ENCODE measurements around the gene GORASP2.
A peak's percentile ranks its signal among the peaks of the same experiment; 100 is the strongest.

GORASP2 gene

GRCh38 chr2:170923799-170924198 is 5.3 kb upstream of the GORASP2 start:
- 86 to 100% methylated on average over 1 of the region's 1 CpG for WGBS, 2 experiments (ENCODE audit: insufficient coverage in 2 of 2)
- Histone ChIP-seq H3K36me3 (ENCODE audit: control insufficient read depth, insufficient read depth, low read length) (no peaks in the 10 kb centered on the region), H3K9me3 (ENCODE audit: control insufficient read depth, low read length) (peaks cover 29% of the 10 kb centered on the region)

GRCh38 chr2:170924969-170925368 is 4.1 kb upstream of the GORASP2 start:
- H3K4me1 ChIP-seq (ENCODE audit: control insufficient read depth, insufficient read depth, low read length, poor library complexity, severe bottlenecking) = no peaks in the 10 kb centered on the region
- H3K36me3 ChIP-seq (ENCODE audit: control insufficient read depth, insufficient read depth, low read length) = no peaks in the 10 kb centered on the region

More at GRCh38 chr2:170923799-170924198, 5.3 kb upstream of the GORASP2 start:
- Histone ChIP-seq H3K27ac (ENCODE audit: low read depth, low read length, severe bottlenecking) (no peak overlapping the region), H3K4me3 (ENCODE audit: extremely low read depth, insufficient read depth, low read length, poor library complexity, severe bottlenecking) (no peak overlapping the region), H3K4me1 (ENCODE audit: control insufficient read depth, insufficient read depth, low read length, poor library complexity, severe bottlenecking) (no peaks in the 10 kb centered on the region)

DNA sequence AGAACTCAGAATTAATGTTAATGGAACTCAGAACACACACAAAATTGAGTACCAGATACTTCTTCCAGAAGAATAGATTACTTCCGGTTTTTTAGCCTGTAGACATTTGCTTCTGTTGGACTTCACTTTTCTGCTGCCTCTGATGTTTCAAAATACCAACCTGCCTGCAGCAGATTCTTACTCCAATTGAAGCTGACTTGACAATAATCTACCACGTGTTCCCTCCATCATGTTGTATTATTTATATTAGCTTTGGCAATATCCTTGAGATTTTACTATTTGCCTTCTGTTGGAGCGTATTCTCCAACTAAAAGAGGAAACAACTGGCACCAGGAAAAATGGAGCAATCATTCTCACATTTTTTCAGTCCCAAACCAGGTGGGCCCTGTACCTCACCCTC is 3.1 kb upstream of the GORASP2 start:
- H3K36me3 ChIP-seq (ENCODE audit: control insufficient read depth, insufficient read depth, low read length) = no peaks in the 10 kb centered on the region
- no peak overlapping the region for H3K27ac ChIP-seq (ENCODE audit: low read depth, low read length, severe bottlenecking)
- 91 to 94% methylated on average over 2 of the region's 3 CpGs for WGBS, 2 experiments (ENCODE audit: insufficient coverage in 2 of 2)
- peaks cover 29% of the 10 kb centered on the region for H3K9me3 ChIP-seq (ENCODE audit: control insufficient read depth, low read length)
- H3K4me3 ChIP-seq (ENCODE audit: extremely low read depth, insufficient read depth, low read length, poor library complexity, severe bottlenecking) = no peak overlapping the region
- H3K4me1 ChIP-seq (ENCODE audit: control insufficient read depth, insufficient read depth, low read length, poor library complexity, severe bottlenecking) = peaks cover 3% of the 10 kb centered on the region

More at GRCh38 chr2:170924969-170925368, 4.1 kb upstream of the GORASP2 start:
- Histone ChIP-seq H3K9me3 (ENCODE audit: control insufficient read depth, low read length) (peaks cover 29% of the 10 kb centered on the region), H3K27ac (ENCODE audit: low read depth, low read length, severe bottlenecking) (no peak overlapping the region), H3K4me3 (ENCODE audit: extremely low read depth, insufficient read depth, low read length, poor library complexity, severe bottlenecking) (no peak overlapping the region)

DNA sequence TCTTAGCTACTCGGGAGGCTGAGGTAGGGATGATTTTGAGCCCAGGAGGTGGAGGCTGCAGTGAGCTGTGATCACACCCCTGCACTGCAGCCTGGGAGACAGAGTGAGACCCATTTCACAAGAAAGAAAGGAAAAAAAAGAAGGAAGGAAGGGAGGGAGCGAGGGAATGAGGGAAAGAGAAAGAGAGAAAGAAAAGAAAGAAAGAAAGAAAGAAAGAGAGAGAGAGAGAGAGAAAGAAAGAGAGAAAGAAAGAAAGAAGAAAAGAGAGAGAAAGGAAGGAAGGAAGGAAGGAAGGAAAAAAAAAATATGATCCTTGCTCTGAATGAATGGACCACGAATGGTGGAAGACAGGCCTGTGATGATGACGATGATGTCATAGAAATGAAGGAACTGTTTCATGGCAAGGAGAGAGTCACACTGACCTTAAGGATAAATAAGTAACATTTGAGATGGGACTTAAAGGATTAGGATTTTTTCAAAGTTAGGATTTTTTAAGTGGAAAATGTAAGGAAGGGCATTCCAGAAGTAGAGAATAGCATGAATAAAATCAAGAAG is 2.2 kb upstream of the GORASP2 start:
- WGBS, 2 experiments (ENCODE audit: insufficient coverage in 2 of 2) = 91% methylated on average over 4 of the region's 4 CpGs

GRCh38 chr2:170928036-170928823 is 823 bp upstream of the GORASP2 start:
- Histone ChIP-seq H3K4me1 (ENCODE audit: control insufficient read depth, insufficient read depth, low read length, poor library complexity, severe bottlenecking) (peaks cover 6% of the 10 kb centered on the region), H3K4me3 (ENCODE audit: extremely low read depth, insufficient read depth, low read length, poor library complexity, severe bottlenecking) (peak overlapping the region; percentile 30), H3K36me3 (ENCODE audit: control insufficient read depth, insufficient read depth, low read length) (no peaks in the 10 kb centered on the region), H3K27ac (ENCODE audit: low read depth, low read length, severe bottlenecking) (peak overlapping the region; percentile 68), H3K9me3 (ENCODE audit: control insufficient read depth, low read length) (peaks cover 23% of the 10 kb centered on the region)
- 98% methylated on average over 11 to 12 of the region's 17 CpGs for WGBS, 2 experiments (ENCODE audit: insufficient coverage in 2 of 2)

More for the DNA sequence above, 2.2 kb upstream of the GORASP2 start:
- Histone ChIP-seq H3K36me3 (ENCODE audit: control insufficient read depth, insufficient read depth, low read length) (no peaks in the 10 kb centered on the region), H3K4me1 (ENCODE audit: control insufficient read depth, insufficient read depth, low read length, poor library complexity, severe bottlenecking) (peaks cover 6% of the 10 kb centered on the region), H3K9me3 (ENCODE audit: control insufficient read depth, low read length) (peaks cover 29% of the 10 kb centered on the region), H3K4me3 (ENCODE audit: extremely low read depth, insufficient read depth, low read length, poor library complexity, severe bottlenecking) (no peak overlapping the region), H3K27ac (ENCODE audit: low read depth, low read length, severe bottlenecking) (no peak overlapping the region)

GRCh38 chr2:170929686-170930050 is 615 bp downstream of the GORASP2 start:
- Histone ChIP-seq H3K4me1 (ENCODE audit: control insufficient read depth, insufficient read depth, low read length, poor library complexity, severe bottlenecking) (peaks cover 6% of the 10 kb centered on the region), H3K9me3 (ENCODE audit: control insufficient read depth, low read length) (peaks cover 9% of the 10 kb centered on the region), H3K36me3 (ENCODE audit: control insufficient read depth, insufficient read depth, low read length) (peaks cover 11% of the 10 kb centered on the region), H3K4me3 (ENCODE audit: extremely low read depth, insufficient read depth, low read length, poor library complexity, severe bottlenecking) (peak overlapping the region; percentile 92), H3K27ac (ENCODE audit: low read depth, low read length, severe bottlenecking) (peak overlapping the region; percentile 98)
- 0% methylated on average over 18 to 19 of the region's 21 CpGs for WGBS, 2 experiments (ENCODE audit: insufficient coverage in 2 of 2)

- WGBS, 2 experiments (ENCODE audit: insufficient coverage in 2 of 2) = 0 to 13% methylated on average over 3 to 8 of the region's 15 CpGs
- H3K27ac ChIP-seq (ENCODE audit: low read depth, low read length, severe bottlenecking) = peak overlapping the region; percentile 98
- peaks cover 6% of the 10 kb centered on the region for H3K4me1 ChIP-seq (ENCODE audit: control insufficient read depth, insufficient read depth, low read length, poor library complexity, severe bottlenecking)
- peak overlapping the region; percentile 92 for H3K4me3 ChIP-seq (ENCODE audit: extremely low read depth, insufficient read depth, low read length, poor library complexity, severe bottlenecking)
- H3K9me3 ChIP-seq (ENCODE audit: control insufficient read depth, low read length) = peaks cover 7% of the 10 kb centered on the region
- H3K36me3 ChIP-seq (ENCODE audit: control insufficient read depth, insufficient read depth, low read length) = peaks cover 17% of the 10 kb centered on the region
Measured at GRCh38 chr2:170930131-170930990, 1.3 kb downstream of the GORASP2 start.

DNA sequence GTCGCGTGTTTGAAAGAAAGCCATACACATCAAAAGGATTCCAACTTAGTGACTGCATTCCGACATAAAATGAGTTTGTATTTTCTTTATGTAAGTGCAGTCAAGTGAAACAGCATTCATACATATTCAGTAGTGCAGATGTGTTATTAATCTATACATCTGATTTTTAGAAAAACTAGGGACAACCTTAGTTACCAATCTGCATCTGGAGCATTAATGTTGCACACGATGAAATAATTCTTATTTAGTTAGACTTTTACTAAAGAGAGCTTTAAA is 1.9 kb downstream of the GORASP2 start:
- H3K4me3 ChIP-seq (ENCODE audit: extremely low read depth, insufficient read depth, low read length, poor library complexity, severe bottlenecking) = peak overlapping the region; percentile 92
- peaks cover 6% of the 10 kb centered on the region for H3K4me1 ChIP-seq (ENCODE audit: control insufficient read depth, insufficient read depth, low read length, poor library complexity, severe bottlenecking)
- WGBS, 2 experiments (ENCODE audit: insufficient coverage in 2 of 2) = no CpG with 5 or more reads among the region's 4 CpGs
- no peak overlapping the region for H3K27ac ChIP-seq (ENCODE audit: low read depth, low read length, severe bottlenecking)
- peaks cover 23% of the 10 kb centered on the region for H3K36me3 ChIP-seq (ENCODE audit: control insufficient read depth, insufficient read depth, low read length)
- H3K9me3 ChIP-seq (ENCODE audit: control insufficient read depth, low read length) = peaks cover 7% of the 10 kb centered on the region

GRCh38 chr2:170932166-170932565 is 3.1 kb downstream of the GORASP2 start:
- no CpG with 5 or more reads among the region's 1 CpG for WGBS, 2 experiments (ENCODE audit: insufficient coverage in 2 of 2)
- Histone ChIP-seq H3K27ac (ENCODE audit: low read depth, low read length, severe bottlenecking) (no peak overlapping the region), H3K4me1 (ENCODE audit: control insufficient read depth, insufficient read depth, low read length, poor library complexity, severe bottlenecking) (peaks cover 6% of the 10 kb centered on the region), H3K36me3 (ENCODE audit: control insufficient read depth, insufficient read depth, low read length) (peaks cover 35% of the 10 kb centered on the region), H3K4me3 (ENCODE audit: extremely low read depth, insufficient read depth, low read length, poor library complexity, severe bottlenecking) (no peak overlapping the region), H3K9me3 (ENCODE audit: control insufficient read depth, low read length) (peaks cover 7% of the 10 kb centered on the region)

DNA sequence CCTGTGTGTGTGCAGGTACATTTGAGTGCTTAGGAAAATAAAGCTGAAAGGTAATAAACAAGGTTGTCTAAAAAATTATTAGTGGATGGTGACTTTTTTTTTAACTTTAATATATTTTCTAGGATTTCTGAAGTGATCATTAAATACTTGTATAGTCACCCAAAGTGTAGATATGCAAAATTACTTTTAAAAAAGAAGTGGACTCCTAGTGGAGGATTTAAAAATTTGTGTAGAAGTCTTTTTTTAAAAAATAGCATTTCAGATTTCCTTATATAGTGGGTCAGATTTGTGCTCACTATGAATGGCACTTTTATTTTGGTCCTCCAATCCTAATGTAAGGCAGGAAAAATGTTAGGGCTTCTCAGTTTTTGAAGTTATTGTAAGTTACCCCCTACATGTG is 3.9 kb downstream of the GORASP2 start:
- Histone ChIP-seq H3K27ac (ENCODE audit: low read depth, low read length, severe bottlenecking) (no peak overlapping the region), H3K4me1 (ENCODE audit: control insufficient read depth, insufficient read depth, low read length, poor library complexity, severe bottlenecking) (peaks cover 6% of the 10 kb centered on the region), H3K36me3 (ENCODE audit: control insufficient read depth, insufficient read depth, low read length) (peaks cover 41% of the 10 kb centered on the region), H3K9me3 (ENCODE audit: control insufficient read depth, low read length) (peaks cover 3% of the 10 kb centered on the region), H3K4me3 (ENCODE audit: extremely low read depth, insufficient read depth, low read length, poor library complexity, severe bottlenecking) (no peak overlapping the region)

Data from mesodermal cell (in vitro differentiated cells).